ENCODE results near the gene EXOSC10. TPM values are rescaled to one million over a fixed set of nuclear protein-coding genes. Genes with fewer than 3 reads are reported as not detected.
"Not testable (repeated sequence)": the region's sequence is repeated elsewhere in the genome, so short reads cannot be mapped to it uniquely, and the experiment has no call there.

EXOSC10 gene
- total RNA-seq, 2 donors from 2014 or later: 48.0 to 55.2 TPM

GRCh38 chr1:11044849-11045427, 54.7 kb downstream of the EXOSC10 start:
- no peak for TF ChIP-seq CTCF (IDR thresholded peaks at IDR 0.05)
- H3K27ac ChIP-seq: no peak overlapping the region
- no peak overlapping the region for H3K9ac ChIP-seq (ENCODE audit: low read depth in 2 of 2, low read length in 2 of 2)
- intact Hi-C loops (cut with DNase I): no loop called here
- H3K27me3 ChIP-seq: no peaks in the 10 kb centered on the region
- no peaks in the 10 kb centered on the region for H3K9me3 ChIP-seq
- DNase-seq: no peak
- H3K36me3 ChIP-seq: no peaks in the 10 kb centered on the region
- no peaks in the 10 kb centered on the region for H3K4me1 ChIP-seq
- H3K4me3 ChIP-seq: no peak overlapping the region

GRCh38 chr1:11044086-11044848, 55.4 kb downstream of the EXOSC10 start:
- Histone ChIP-seq H3K36me3 (no peaks in the 10 kb centered on the region), H3K4me1 (no peaks in the 10 kb centered on the region), H3K27ac (no peak overlapping the region), H3K9ac (ENCODE audit: low read depth in 2 of 2, low read length in 2 of 2) (no peak overlapping the region), H3K9me3 (no peaks in the 10 kb centered on the region), H3K27me3 (no peaks in the 10 kb centered on the region), H3K4me3 (no peak overlapping the region)
- intact Hi-C loops (cut with DNase I): no loop called here
- TF ChIP-seq CTCF (IDR thresholded peaks at IDR 0.05): no peak
- DNase-seq: no peak

- TF ChIP-seq CTCF (IDR thresholded peaks at IDR 0.05): no peak
- Histone ChIP-seq H3K9ac (ENCODE audit: low read depth in 2 of 2, low read length in 2 of 2) (no peak overlapping the region), H3K4me1 (no peaks in the 10 kb centered on the region), H3K36me3 (no peaks in the 10 kb centered on the region), H3K27me3 (no peaks in the 10 kb centered on the region), H3K27ac (no peak overlapping the region), H3K4me3 (no peak overlapping the region), H3K9me3 (no peaks in the 10 kb centered on the region)
- intact Hi-C loops (cut with DNase I): no loop called here
- DNase-seq: no peak
Observed at GRCh38 chr1:11042995-11043874, 56.4 kb downstream of the EXOSC10 start.

- Histone ChIP-seq H3K9ac (ENCODE audit: low read depth in 2 of 2, low read length in 2 of 2) (no peak overlapping the region), H3K9me3 (no peaks in the 10 kb centered on the region), H3K36me3 (no peaks in the 10 kb centered on the region), H3K27me3 (no peaks in the 10 kb centered on the region), H3K4me1 (no peaks in the 10 kb centered on the region), H3K4me3 (no peak overlapping the region), H3K27ac (no peak overlapping the region)
- intact Hi-C loops (cut with DNase I): no loop called here
- no peak for DNase-seq
- TF ChIP-seq CTCF (IDR thresholded peaks at IDR 0.05): no peak
Observed at GRCh38 chr1:11042065-11042464, 57.6 kb downstream of the EXOSC10 start.

GRCh38 chr1:11041048-11041447, 58.6 kb downstream of the EXOSC10 start:
- H3K4me3 ChIP-seq: no peak overlapping the region
- no peaks in the 10 kb centered on the region for H3K36me3 ChIP-seq
- no peak overlapping the region for H3K9ac ChIP-seq (ENCODE audit: low read depth in 2 of 2, low read length in 2 of 2)
- H3K4me1 ChIP-seq: no peaks in the 10 kb centered on the region
- H3K27ac ChIP-seq: no peak overlapping the region
- H3K9me3 ChIP-seq: no peaks in the 10 kb centered on the region
- H3K27me3 ChIP-seq: no peaks in the 10 kb centered on the region
- DNase-seq: no peak
- intact Hi-C loops (cut with DNase I): no loop called here
- no peak for TF ChIP-seq CTCF (IDR thresholded peaks at IDR 0.05)

GRCh38 chr1:11040105-11040429, 59.6 kb downstream of the EXOSC10 start:
- H3K36me3 ChIP-seq; intact Hi-C loops (cut with DNase I); H3K27me3 ChIP-seq; H3K4me3 ChIP-seq; H3K9ac ChIP-seq (ENCODE audit: low read depth in 2 of 2, low read length in 2 of 2); DNase-seq; H3K4me1 ChIP-seq; H3K9me3 ChIP-seq; H3K27ac ChIP-seq: not testable (repeated sequence)
